Lung microvascular endothelial cell (primary cell): ENCODE results near the gene STAG1. TPM values are rescaled to one million over a fixed set of nuclear protein-coding genes. Genes with fewer than 3 reads are reported as not detected.
"Not testable (repeated sequence)": the region's sequence is repeated elsewhere in the genome, so short reads cannot be mapped to it uniquely, and the experiment has no call there.

Experiments
- DNase-seq, 2 donors: peaks; one replicate each; pipeline versions ENCODE4 v3.0.0 to v3.0.0-alpha.2; 2010; ENCODE audit warnings: low read depth in 2 of 2
- total RNA-seq: library from RNA; depleted of rRNA; stranded (reverse); fragments of >200 nt; gene quantifications from 2 replicates; pipeline ENCODE4 v1.2.1, GENCODE V29; 2014

STAG1 gene
- 19.6 and 25.4 TPM in 2 replicates for total RNA-seq

- no peak for DNase-seq
Measured at GRCh38 chr3:136752172-136752421, at the start of gene STAG1. Gene STAG1 (minus strand): TSS chr3:136752378. CDS start chr3:136630898, 121,480 bp downstream.

GRCh38 chr3:136801146-136801545 is 49.0 kb upstream of the STAG1 start:
- DNase-seq = not testable (repeated sequence)

GRCh38 chr3:136792556-136793330 is 40.6 kb upstream of the STAG1 start:
- peak in 1 of 2 donors; percentile 71 for DNase-seq

GRCh38 chr3:136790786-136791185 is 38.6 kb upstream of the STAG1 start:
- no peak for DNase-seq

GRCh38 chr3:136789976-136790375 is 37.8 kb upstream of the STAG1 start:
- no peak for DNase-seq

GRCh38 chr3:136788154-136788553 is 36.0 kb upstream of the STAG1 start:
- DNase-seq = no peak

- DNase-seq = peak; percentile 42 to 47
Measured at GRCh38 chr3:136787349-136787748, 35.2 kb upstream of the STAG1 start.

- no peak for DNase-seq
Measured at GRCh38 chr3:136783708-136784191, 31.6 kb upstream of the STAG1 start.

- no peak for DNase-seq
Measured at GRCh38 chr3:136780741-136781140, 28.6 kb upstream of the STAG1 start.

GRCh38 chr3:136778865-136779264 is 26.7 kb upstream of the STAG1 start:
- no peak for DNase-seq

- peak in 1 of 2 donors; percentile 43 for DNase-seq
Measured at GRCh38 chr3:136772709-136773108, 20.5 kb upstream of the STAG1 start.

- DNase-seq = peak; percentile 58 to 59
Measured at GRCh38 chr3:136758160-136759102, 6.3 kb upstream of the STAG1 start.

GRCh38 chr3:136755192-136755591 is 3.0 kb upstream of the STAG1 start:
- no peak for DNase-seq

GRCh38 chr3:136753326-136753939 is 1.3 kb upstream of the STAG1 start:
- DNase-seq = no peak

GRCh38 chr3:136752422-136753325 is 496 bp upstream of the STAG1 start:
- DNase-seq = peak; percentile 99

- DNase-seq = peak; percentile 75 to 85
Measured at GRCh38 chr3:136751316-136752171, 634 bp downstream of the STAG1 start.

GRCh38 chr3:136750897-136751315 is 1.3 kb downstream of the STAG1 start:
- peak; percentile 17 to 40 for DNase-seq

GRCh38 chr3:136750209-136750896 is 1.8 kb downstream of the STAG1 start:
- peak; percentile 8 to 24 for DNase-seq

- DNase-seq = not testable (repeated sequence)
Measured at GRCh38 chr3:136749602-136750001, 2.6 kb downstream of the STAG1 start.
